ENCODE results near the gene EP400.
"Not testable (repeated sequence)": the region's sequence is repeated elsewhere in the genome, so short reads cannot be mapped to it uniquely, and the experiment has no call there.

- not testable (repeated sequence) for TF ChIP-seq CTCF (IDR thresholded peaks at IDR 0.05; ENCODE audit: insufficient read depth, low read length, poor library complexity, severe bottlenecking); EZH2phosphoT487 (conservative IDR thresholded peaks at IDR 0.05; ENCODE audit: low read length)
These were observed 4.7 kb downstream of the EP400 start for GRCh38 chr12:131954460-131954859.
